ENCODE measurements around the gene NCBP3.

DNA sequence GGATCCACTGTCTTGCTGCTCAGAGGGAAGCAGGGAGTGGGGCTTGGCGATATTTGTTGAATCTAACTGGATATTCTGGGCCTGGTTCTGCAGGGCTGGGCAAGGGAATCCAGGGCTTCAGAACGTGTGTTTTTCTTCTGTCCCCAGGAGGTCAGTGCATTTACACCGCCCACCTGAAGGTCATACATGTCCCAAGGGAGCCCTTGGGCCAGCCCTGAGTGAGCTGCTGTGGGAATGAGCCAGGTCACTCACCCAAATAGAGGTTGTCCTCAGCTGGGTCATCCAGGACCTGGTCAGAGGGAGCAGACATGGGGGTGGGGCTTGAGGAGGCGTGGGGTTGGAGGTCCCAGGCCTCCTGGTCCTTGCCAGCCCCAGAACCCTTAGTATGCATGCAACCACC, 36.2 kb upstream of the NCBP3 start:
- no peak for TF ChIP-seq POLR2A (IDR thresholded peaks at IDR 0.05)
- TF ChIP-seq POLR2AphosphoS5 (IDR thresholded peaks at IDR 0.05): no peak
- TF ChIP-seq, protein P1, sequence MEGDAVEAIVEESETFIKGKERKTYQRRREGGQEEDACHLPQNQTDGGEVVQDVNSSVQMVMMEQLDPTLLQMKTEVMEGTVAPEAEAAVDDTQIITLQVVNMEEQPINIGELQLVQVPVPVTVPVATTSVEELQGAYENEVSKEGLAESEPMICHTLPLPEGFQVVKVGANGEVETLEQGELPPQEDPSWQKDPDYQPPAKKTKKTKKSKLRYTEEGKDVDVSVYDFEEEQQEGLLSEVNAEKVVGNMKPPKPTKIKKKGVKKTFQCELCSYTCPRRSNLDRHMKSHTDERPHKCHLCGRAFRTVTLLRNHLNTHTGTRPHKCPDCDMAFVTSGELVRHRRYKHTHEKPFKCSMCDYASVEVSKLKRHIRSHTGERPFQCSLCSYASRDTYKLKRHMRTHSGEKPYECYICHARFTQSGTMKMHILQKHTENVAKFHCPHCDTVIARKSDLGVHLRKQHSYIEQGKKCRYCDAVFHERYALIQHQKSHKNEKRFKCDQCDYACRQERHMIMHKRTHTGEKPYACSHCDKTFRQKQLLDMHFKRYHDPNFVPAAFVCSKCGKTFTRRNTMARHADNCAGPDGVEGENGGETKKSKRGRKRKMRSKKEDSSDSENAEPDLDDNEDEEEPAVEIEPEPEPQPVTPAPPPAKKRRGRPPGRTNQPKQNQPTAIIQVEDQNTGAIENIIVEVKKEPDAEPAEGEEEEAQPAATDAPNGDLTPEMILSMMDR (IDR thresholded peaks at IDR 0.05): no peak
- no peak for TF ChIP-seq EP300 (IDR thresholded peaks at IDR 0.05)

Data from gastroesophageal sphincter (tissue), 3 donors.